Spleen (tissue), 7 donors: ENCODE results near the gene HIF3A.
A peak's percentile ranks its signal among the peaks of the same experiment; 100 is the strongest.

Experiments used
- CTCF ChIP-seq, 11 experiments: fragments of 200-600 bp in 7 of 11; fragments of 450-650 bp in 4 of 11; sonication (generic) in 4 of 11; IDR thresholded peaks in 8 of 11; conservative IDR thresholded peaks in 3 of 11; 1 replicate in 7 of 11; 2 replicates in 4 of 11; pipeline versions ENCODE4 v1.4.0 to v1.8.0; 2016 to 2021; ENCODE audit warnings: antibody characterized with exemption in 11 of 11, inconsistent platforms in 4 of 11, mild to moderate bottlenecking in 1 of 11
- POLR2A ChIP-seq, 3 donors: fragments of 450-650 bp; IDR thresholded peaks; one replicate each; pipeline ENCODE4 v1.5.1; 2017; ENCODE audit warnings: antibody characterized with exemption in 3 of 3, mild to moderate bottlenecking in 1 of 3
- POLR2AphosphoS5 ChIP-seq, 3 donors: sonication (generic); formaldehyde crosslinking; IDR thresholded peaks; one replicate each; pipeline ENCODE4 v1.5.1; 2017; ENCODE audit warnings: antibody characterized with exemption in 3 of 3
- donor health status: DM: no; HTN: no; CAD: no; lungs with moderate emphysema.
- donor health status: DM: no; HTN: no; CAD: no.
- donor health status: DM: no; HTN: no; CAD: no.

DNA sequence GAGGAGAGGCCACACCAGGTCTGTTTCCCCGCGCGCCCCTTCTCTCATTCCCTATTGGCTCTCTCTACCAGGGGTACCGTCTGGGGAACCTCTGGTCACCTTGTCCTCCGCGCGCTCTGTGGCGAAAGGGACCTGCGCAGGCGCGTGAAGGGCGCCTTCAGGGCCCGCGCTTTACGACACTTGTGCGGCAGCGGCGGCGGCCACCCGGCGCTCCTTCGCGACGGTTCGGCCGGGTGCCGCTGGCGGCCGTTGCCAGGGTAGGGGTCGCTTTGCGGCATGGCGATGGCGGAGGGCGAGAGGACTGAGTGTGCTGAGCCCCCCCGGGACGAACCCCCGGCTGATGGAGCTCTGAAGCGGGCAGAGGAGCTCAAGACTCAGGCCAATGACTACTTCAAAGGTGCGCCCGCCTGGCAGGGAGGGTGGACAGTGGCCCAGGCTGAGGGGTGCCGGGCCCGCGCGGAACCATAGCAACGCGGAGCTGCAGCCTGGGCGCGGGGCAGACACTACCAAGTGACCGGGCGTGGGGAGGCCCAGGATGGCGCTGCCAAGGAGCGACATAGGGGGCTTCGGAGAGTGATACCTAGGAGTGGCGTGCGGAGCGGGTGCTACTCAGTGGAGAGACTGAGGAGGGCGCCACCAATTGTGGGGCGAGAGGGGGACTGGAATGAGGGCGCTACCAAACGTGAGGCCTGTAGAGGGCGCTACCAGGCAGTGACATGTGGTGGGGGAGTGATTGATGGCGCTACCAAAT, 50.2 kb downstream of the HIF3A start, which contains the start of gene PPP5C:
- peak; percentile 50 to 87 (median 76) for TF ChIP-seq CTCF (IDR thresholded peaks at IDR 0.05 in 8 of 11, conservative IDR thresholded peaks at IDR 0.05 in 3 of 11)
- TF ChIP-seq POLR2AphosphoS5 (IDR thresholded peaks at IDR 0.05), result peak; percentile 93
- peak; percentile 4 to 16 (median 4) for TF ChIP-seq POLR2A (IDR thresholded peaks at IDR 0.05)
